Keratinocyte (primary cell): ENCODE results near the gene TENM4. TPM values are rescaled to one million over a fixed set of nuclear protein-coding genes. Genes with fewer than 3 reads are reported as not detected.

Experiments used
- DNase-seq: peaks from one replicate; pipeline ENCODE4 v3.0.0-alpha.2; 2011; ENCODE audit warnings: low read depth, missing footprints, low spot score
- FAIRE-seq: peaks from 2 replicates; lab custom pipeline; 2011; peaks lifted over from hg19 to GRCh38; lab: Jason Lieb, UNC
- H2AFZ ChIP-seq: 2 replicates; pipeline ENCODE4 v1.6.0; 2012; ENCODE audit warnings: low read length, control low read depth, inconsistent platforms; ENCODE audit not compliant: control insufficient read depth
- H3K27ac ChIP-seq: 2 replicates; pipeline ENCODE4 v1.5.1; 2011; ENCODE audit warnings: low read length; ENCODE audit not compliant: control insufficient read depth, insufficient read depth
- H3K27me3 ChIP-seq: 3 replicates; pipeline ENCODE4 v1.6.0; 2011; ENCODE audit warnings: low read length; ENCODE audit not compliant: control insufficient read depth, insufficient read depth; ENCODE audit errors: extremely low read depth
- H3K36me3 ChIP-seq, 2 experiments: 2 replicates in 1 of 2; 3 replicates in 1 of 2; pipeline ENCODE4 v1.5.1; 2011; ENCODE audit warnings: low read length in 2 of 2, mild to moderate bottlenecking in 1 of 2; ENCODE audit not compliant: control insufficient read depth in 2 of 2, insufficient read depth in 2 of 2; ENCODE audit errors: extremely low read depth in 1 of 2
- H3K4me1 ChIP-seq: 3 replicates; pipeline ENCODE4 v1.5.1; 2011; ENCODE audit warnings: low read length; ENCODE audit not compliant: control insufficient read depth, insufficient read depth; ENCODE audit errors: extremely low read depth
- H3K4me2 ChIP-seq: 3 replicates; pipeline ENCODE4 v1.6.0; 2011; ENCODE audit warnings: low read depth, low read length; ENCODE audit not compliant: control insufficient read depth, insufficient read depth; ENCODE audit errors: extremely low read depth
- H3K4me3 ChIP-seq, 3 experiments: fragments of 200-600 bp in 1 of 3; sonication (generic) in 1 of 3; 2 replicates in 2 of 3; 3 replicates in 1 of 3; pipeline ENCODE4 v1.5.1; 2011 to 2016; ENCODE audit warnings: low read length in 3 of 3, mild to moderate bottlenecking in 3 of 3, control low read depth in 2 of 3, inconsistent platforms in 1 of 3, low read depth in 1 of 3, mixed read lengths in 1 of 3, mixed run types in 1 of 3, moderate library complexity in 1 of 3; ENCODE audit not compliant: control insufficient read depth in 2 of 3, insufficient read depth in 2 of 3; ENCODE audit errors: extremely low read depth in 1 of 3
- H3K79me2 ChIP-seq: 2 replicates; pipeline ENCODE4 v1.6.0; 2012; ENCODE audit warnings: low read length; ENCODE audit not compliant: control insufficient read depth, insufficient read depth
- H3K9ac ChIP-seq: 3 replicates; pipeline ENCODE4 v1.6.0; 2011; ENCODE audit warnings: low read length; ENCODE audit not compliant: control insufficient read depth, insufficient read depth; ENCODE audit errors: extremely low read depth
- H3K9me1 ChIP-seq: 3 replicates; pipeline ENCODE4 v1.6.0; 2011; ENCODE audit warnings: low read length; ENCODE audit not compliant: control insufficient read depth, insufficient read depth; ENCODE audit errors: extremely low read depth
- H3K9me3 ChIP-seq: 2 replicates; pipeline ENCODE4 v1.5.1; 2012; ENCODE audit warnings: low read depth, low read length; ENCODE audit not compliant: control insufficient read depth
- H4K20me1 ChIP-seq: 3 replicates; pipeline ENCODE4 v1.6.0; 2011; ENCODE audit warnings: low read length; ENCODE audit not compliant: control insufficient read depth, insufficient read depth; ENCODE audit errors: extremely low read depth
- CTCF ChIP-seq, 3 experiments: IDR thresholded peaks in 1 of 3; conservative IDR thresholded peaks in 1 of 3; optimal IDR thresholded peaks in 1 of 3; 2 replicates in 2 of 3; 3 replicates in 1 of 3; pipeline versions ENCODE3 to v1.5.1; 2011; ENCODE audit warnings: low read length in 3 of 3, mild to moderate bottlenecking in 3 of 3, moderate library complexity in 2 of 3, control low read depth in 1 of 3, inconsistent platforms in 1 of 3; ENCODE audit not compliant: insufficient read depth in 2 of 3; ENCODE audit errors: extremely low read depth in 1 of 3
- EZH2 ChIP-seq: IDR thresholded peaks from one replicate; pipeline ENCODE4 v1.6.1; 2012; ENCODE audit warnings: inconsistent platforms, mild to moderate bottlenecking, low read length, moderate library complexity
- dilution Hi-C: fragments of 300-500 bp; cut with MboI; formaldehyde crosslinking; loops from one replicate; pipeline ENCODE4 v1.7.0; 2020; ENCODE audit warnings: low sequenced_read_pairs; ENCODE audit not compliant: extremely low pct_ligation_motif_present
- polyA plus RNA-seq, 5 experiments: library from polyadenylated mRNA; depleted of rRNA in 3 of 5; stranded (reverse) in 3 of 5; stranded (forward) in 1 of 5; unstranded in 1 of 5; fragments of >200 nt; gene quantifications; 1 replicate in 1 of 5; 2 replicates in 3 of 5; 3 replicates in 1 of 5; pipeline versions ENCODE4 v1.2.1 to v1.2.3, GENCODE V29; 2011 to 2012; ENCODE audit warnings: missing spikeins in 2 of 5, low read depth in 1 of 5, low replicate concordance in 1 of 5

TENM4 gene
- polyA plus RNA-seq, 1 donor (not counting 4 experiments of a cell fraction or from before 2014, with no cell fraction given) = 3.5 TPM

DNA sequence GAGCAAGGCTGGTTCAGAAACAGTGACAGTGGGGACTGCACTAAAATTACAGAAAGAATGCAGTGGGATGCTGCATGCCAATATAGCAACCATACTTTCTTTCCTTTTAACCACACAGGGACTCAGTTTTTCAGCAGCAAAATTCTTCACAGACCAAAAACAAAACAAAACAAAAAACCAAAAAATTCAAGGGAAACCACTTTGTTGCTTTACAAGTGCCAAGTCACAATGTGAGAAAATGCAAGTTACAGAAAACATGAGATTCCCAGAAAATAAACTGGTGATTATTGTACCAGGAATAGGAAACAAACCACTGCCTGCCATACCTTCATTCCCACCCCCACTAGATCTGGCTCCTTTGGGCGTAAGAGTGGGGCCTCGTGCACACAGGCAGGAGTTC lies 52.6 kb downstream of the TENM4 start:
- DNase-seq (no peak), FAIRE-seq (no peak)
- Histone ChIP-seq H4K20me1 (no peaks in the 10 kb centered on the region), H3K27ac (no peak overlapping the region), H3K4me1 (no peaks in the 10 kb centered on the region), H3K9me3 (no peaks in the 10 kb centered on the region), H3K27me3 (no peaks in the 10 kb centered on the region), H3K4me3 (no peak overlapping the region), H3K9ac (no peak overlapping the region), H2AFZ (no peak overlapping the region), H3K4me2 (no peak overlapping the region), H3K36me3 (no peaks in the 10 kb centered on the region), H3K79me2 (peaks cover 36% of the 10 kb centered on the region), H3K9me1 (peaks cover 2% of the 10 kb centered on the region)
- TF ChIP-seq EZH2 (no peak), CTCF (optimal IDR thresholded peaks at IDR 0.05 in 1 of 3, IDR thresholded peaks at IDR 0.05 in 1 of 3, conservative IDR thresholded peaks at IDR 0.05 in 1 of 3; ENCODE audit: extremely low read depth in 1 of 3, insufficient read depth in 2 of 3, low read length in 3 of 3) (no peak)
- dilution Hi-C loops = no loop called here

- Histone ChIP-seq H4K20me1 (peaks cover 2% of the 10 kb centered on the region), H3K9ac (no peak overlapping the region), H3K9me1 (peaks cover 8% of the 10 kb centered on the region), H3K27me3 (no peaks in the 10 kb centered on the region), H3K27ac (no peak overlapping the region), H3K4me3 (no peak overlapping the region), H2AFZ (no peak overlapping the region), H3K4me2 (no peak overlapping the region), H3K36me3 (no peaks in the 10 kb centered on the region), H3K79me2 (peaks cover 45% of the 10 kb centered on the region), H3K4me1 (peaks cover 3% of the 10 kb centered on the region), H3K9me3 (no peaks in the 10 kb centered on the region)
- no peak for FAIRE-seq
- TF ChIP-seq EZH2 (no peak), CTCF (optimal IDR thresholded peaks at IDR 0.05 in 1 of 3, IDR thresholded peaks at IDR 0.05 in 1 of 3, conservative IDR thresholded peaks at IDR 0.05 in 1 of 3; ENCODE audit: extremely low read depth in 1 of 3, insufficient read depth in 2 of 3, low read length in 3 of 3) (no peak)
- dilution Hi-C loops = no loop called here
- no peak for DNase-seq
Measured at GRCh38 chr11:79383874-79384273, 57.0 kb downstream of the TENM4 start.
